Neural crest cell (in vitro differentiated cells): ENCODE data around the gene FMNL2. TPM values are rescaled to one million over a fixed set of nuclear protein-coding genes. Genes with fewer than 3 reads are reported as not detected.

Experiments used
- DNase-seq: peaks from one replicate; pipeline ENCODE4 v3.0.0; 2021; ENCODE audit warnings: low read depth, mixed read lengths, low spot score
- H3K27ac Mint-ChIP-seq: one replicate; pipeline ENCODE4 v1.8.0; 2021; ENCODE audit warnings: mild to moderate bottlenecking, mixed read lengths; ENCODE audit not compliant: unreplicated experiment
- H3K27me3 Mint-ChIP-seq: 2 replicates; pipeline ENCODE4 v1.8.0; 2021; ENCODE audit warnings: low read depth, mild to moderate bottlenecking, mixed read lengths
- H3K36me3 Mint-ChIP-seq: 2 replicates; pipeline ENCODE4 v1.8.0; 2021; ENCODE audit warnings: low read depth, mild to moderate bottlenecking, mixed read lengths
- H3K4me1 Mint-ChIP-seq: 2 replicates; pipeline ENCODE4 v1.8.0; 2021; ENCODE audit warnings: mixed read lengths
- H3K4me3 Mint-ChIP-seq: one replicate; pipeline ENCODE4 v1.8.0; 2021; ENCODE audit warnings: mild to moderate bottlenecking, mixed read lengths
- H3K9me3 Mint-ChIP-seq: 2 replicates; pipeline ENCODE4 v1.8.0; 2021; ENCODE audit warnings: mixed read lengths
- total RNA-seq: library from RNA; stranded (reverse); gene quantifications from 2 replicates; pipeline ENCODE4 v1.2.1, GENCODE V29; 2021
- TF ChIP-seq, protein P1 (sequence below): fragments of 200-600 bp; sonication (generic); conservative IDR thresholded peaks from 2 replicates; pipeline ENCODE4 v1.5.0; 2021; ENCODE audit warnings: antibody characterized with exemption, mild to moderate bottlenecking

Gene FMNL2
- total RNA-seq, 1 donor from 2014 or later: 54.9 TPM

DNA sequence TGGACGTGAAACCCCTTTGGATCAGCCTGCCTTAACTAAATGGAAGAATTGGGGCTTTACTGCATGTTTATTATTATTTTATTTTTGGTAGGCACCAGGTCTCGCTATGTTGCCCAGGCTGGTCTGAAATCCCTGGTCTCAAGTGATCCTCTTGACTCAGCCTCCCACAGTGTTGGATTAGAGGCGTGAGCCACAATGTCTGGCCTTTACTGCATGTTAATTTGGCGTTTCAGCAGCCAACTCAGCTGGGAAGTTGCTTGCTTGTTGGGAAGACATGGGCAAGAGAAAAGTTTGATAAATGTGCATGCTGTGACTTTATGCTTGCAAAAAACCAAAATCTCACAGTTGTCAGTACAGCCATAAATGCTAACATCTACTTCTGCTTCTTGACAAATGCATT, 105.1 kb downstream of the FMNL2 start:
- Mint-ChIP-seq H3K36me3 (peaks cover 3% of the 10 kb centered on the region), H3K27me3 (no peaks in the 10 kb centered on the region), H3K4me1 (peaks cover 59% of the 10 kb centered on the region), H3K4me3 (no peak overlapping the region), H3K9me3 (no peaks in the 10 kb centered on the region), H3K27ac (no peak overlapping the region)
- DNase-seq: no peak
- TF ChIP-seq, protein P1, sequence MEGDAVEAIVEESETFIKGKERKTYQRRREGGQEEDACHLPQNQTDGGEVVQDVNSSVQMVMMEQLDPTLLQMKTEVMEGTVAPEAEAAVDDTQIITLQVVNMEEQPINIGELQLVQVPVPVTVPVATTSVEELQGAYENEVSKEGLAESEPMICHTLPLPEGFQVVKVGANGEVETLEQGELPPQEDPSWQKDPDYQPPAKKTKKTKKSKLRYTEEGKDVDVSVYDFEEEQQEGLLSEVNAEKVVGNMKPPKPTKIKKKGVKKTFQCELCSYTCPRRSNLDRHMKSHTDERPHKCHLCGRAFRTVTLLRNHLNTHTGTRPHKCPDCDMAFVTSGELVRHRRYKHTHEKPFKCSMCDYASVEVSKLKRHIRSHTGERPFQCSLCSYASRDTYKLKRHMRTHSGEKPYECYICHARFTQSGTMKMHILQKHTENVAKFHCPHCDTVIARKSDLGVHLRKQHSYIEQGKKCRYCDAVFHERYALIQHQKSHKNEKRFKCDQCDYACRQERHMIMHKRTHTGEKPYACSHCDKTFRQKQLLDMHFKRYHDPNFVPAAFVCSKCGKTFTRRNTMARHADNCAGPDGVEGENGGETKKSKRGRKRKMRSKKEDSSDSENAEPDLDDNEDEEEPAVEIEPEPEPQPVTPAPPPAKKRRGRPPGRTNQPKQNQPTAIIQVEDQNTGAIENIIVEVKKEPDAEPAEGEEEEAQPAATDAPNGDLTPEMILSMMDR: no peak

DNA sequence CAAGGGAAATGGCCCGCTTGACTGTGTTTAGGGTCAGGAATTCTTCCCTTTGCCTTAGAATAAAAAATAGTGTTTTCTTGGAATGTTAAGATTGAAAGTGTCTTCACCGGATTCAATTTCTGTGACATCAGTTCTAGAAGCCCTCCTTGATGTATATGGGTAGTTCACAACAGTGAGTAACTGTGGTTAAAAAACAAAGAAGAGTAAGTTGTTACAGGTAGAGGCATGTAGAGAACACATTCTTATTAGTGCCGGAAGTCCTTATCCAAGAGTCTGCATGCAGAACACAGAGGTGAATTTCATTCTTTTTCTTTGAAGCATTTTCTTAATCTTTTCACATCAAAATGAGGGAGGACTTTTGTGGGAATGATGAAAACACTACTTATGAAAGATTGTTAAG, 105.5 kb downstream of the FMNL2 start:
- H3K27ac Mint-ChIP-seq: no peak overlapping the region
- TF ChIP-seq, protein P1: no peak

DNA sequence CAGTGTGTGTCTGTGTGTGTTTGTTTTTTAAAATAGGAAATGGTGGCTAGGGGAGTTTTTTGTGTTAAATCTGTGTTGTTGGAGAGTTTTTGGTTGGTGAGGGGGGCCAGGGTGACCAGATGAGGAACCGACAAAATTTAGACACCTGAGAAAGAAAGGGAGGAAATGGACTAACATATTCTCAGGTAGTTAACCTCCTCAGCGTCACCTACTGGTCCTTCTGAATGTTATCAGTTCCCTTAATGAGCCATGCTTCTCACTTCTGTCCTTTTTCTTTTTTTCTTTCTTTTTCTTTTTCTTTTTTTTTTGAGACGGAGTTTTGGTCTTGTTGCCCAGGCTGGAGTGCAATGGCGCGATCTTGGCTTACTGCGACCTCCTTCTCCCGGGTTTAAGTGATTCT, 107.0 kb downstream of the FMNL2 start:
- Mint-ChIP-seq H3K27ac (peak overlapping the region; percentile 64), H3K4me1 (peaks cover 59% of the 10 kb centered on the region), H3K9me3 (no peaks in the 10 kb centered on the region), H3K4me3 (no peak overlapping the region), H3K27me3 (no peaks in the 10 kb centered on the region), H3K36me3 (peaks cover 3% of the 10 kb centered on the region)
- no peak for DNase-seq
- TF ChIP-seq, protein P1: no peak

More for the DNA sequence above, 105.5 kb downstream of the FMNL2 start:
- Mint-ChIP-seq H3K9me3 (no peaks in the 10 kb centered on the region), H3K27me3 (no peaks in the 10 kb centered on the region), H3K4me1 (peaks cover 58% of the 10 kb centered on the region), H3K4me3 (no peak overlapping the region), H3K36me3 (peaks cover 3% of the 10 kb centered on the region)
- no peak for DNase-seq

DNA sequence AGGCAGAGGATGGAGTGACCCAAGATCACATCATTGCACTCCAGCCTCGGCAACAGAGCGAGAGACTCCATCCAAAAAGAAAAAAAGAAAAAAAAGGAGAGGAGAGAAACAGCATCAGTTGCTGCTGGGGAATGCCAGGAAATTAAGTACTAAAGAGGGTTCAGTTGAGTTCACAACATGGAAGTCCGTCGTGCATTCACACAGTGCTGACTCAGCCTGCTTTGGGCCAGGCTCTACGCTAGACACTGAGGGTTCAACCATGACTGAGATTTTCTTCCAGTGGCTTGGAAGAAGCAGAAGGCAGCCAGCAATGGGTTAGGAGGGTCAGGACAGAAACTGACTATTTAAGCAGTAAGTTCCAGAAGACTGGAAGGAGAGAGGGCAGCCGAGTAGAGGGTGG, 108.8 kb downstream of the FMNL2 start:
- H3K27ac Mint-ChIP-seq: no peak overlapping the region

DNA sequence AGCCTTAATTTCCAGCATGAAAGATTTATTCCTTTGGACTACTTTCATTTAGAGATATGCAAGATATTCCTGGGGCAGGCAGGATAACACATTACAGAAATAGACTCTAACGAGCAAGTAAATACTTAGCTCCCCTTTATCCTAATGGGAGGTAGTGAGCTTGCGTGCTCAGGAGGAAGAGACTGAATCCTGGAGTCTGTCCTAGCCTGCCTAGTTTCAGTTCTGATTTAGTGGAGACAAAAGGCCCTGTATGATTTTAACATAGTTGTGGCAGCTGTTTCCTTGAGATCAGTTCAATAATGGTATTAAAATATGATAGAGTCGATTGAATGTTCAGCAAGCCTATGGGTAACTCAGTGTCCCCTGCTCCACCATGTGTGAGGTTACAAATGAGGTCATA, 109.5 kb downstream of the FMNL2 start:
- TF ChIP-seq, protein P1: no peak
- DNase-seq: no peak
- H3K9me3 Mint-ChIP-seq: no peaks in the 10 kb centered on the region
- H3K4me3 Mint-ChIP-seq: no peak overlapping the region
- H3K36me3 Mint-ChIP-seq: peaks cover 3% of the 10 kb centered on the region
- H3K4me1 Mint-ChIP-seq: peaks cover 55% of the 10 kb centered on the region
- no peak overlapping the region for H3K27ac Mint-ChIP-seq
- no peaks in the 10 kb centered on the region for H3K27me3 Mint-ChIP-seq

More for the DNA sequence above, 108.8 kb downstream of the FMNL2 start:
- TF ChIP-seq, protein P1: no peak
- H3K4me1 Mint-ChIP-seq: peaks cover 52% of the 10 kb centered on the region
- peaks cover 3% of the 10 kb centered on the region for H3K36me3 Mint-ChIP-seq
- H3K27me3 Mint-ChIP-seq: no peaks in the 10 kb centered on the region
- no peaks in the 10 kb centered on the region for H3K9me3 Mint-ChIP-seq
- no peak overlapping the region for H3K4me3 Mint-ChIP-seq
- no peak for DNase-seq

DNA sequence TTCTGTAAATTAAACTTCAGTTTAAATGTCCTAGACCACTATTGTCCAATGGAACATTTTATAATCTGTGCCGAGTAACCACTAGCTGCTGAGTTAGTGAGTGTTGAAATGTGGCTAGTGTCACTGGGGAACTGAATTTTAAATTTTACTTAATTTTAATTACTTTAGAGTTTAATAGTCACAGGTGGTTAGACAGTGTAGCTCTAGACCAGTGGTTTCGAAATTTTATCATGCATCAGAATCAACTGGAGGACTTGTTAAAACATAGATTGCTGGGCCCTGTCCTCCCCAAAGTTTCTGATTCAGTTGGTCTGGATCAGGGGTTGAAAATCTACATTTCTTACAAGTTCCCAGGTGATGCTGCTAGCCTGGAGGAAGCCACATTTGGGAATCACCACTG, 110.4 kb downstream of the FMNL2 start:
- H3K4me1 Mint-ChIP-seq: peaks cover 56% of the 10 kb centered on the region
- H3K9me3 Mint-ChIP-seq: no peaks in the 10 kb centered on the region
- no peak overlapping the region for H3K4me3 Mint-ChIP-seq
- no peak for DNase-seq
- peaks cover 3% of the 10 kb centered on the region for H3K36me3 Mint-ChIP-seq
- TF ChIP-seq, protein P1: no peak
- no peak overlapping the region for H3K27ac Mint-ChIP-seq
- no peaks in the 10 kb centered on the region for H3K27me3 Mint-ChIP-seq
